ENCODE data around the gene SYNPO2. TPM values are rescaled to one million over a fixed set of nuclear protein-coding genes. Genes with fewer than 3 reads are reported as not detected.

SYNPO2 gene
- total RNA-seq, 1 donor from 2014 or later: 0.26 TPM

DNA sequence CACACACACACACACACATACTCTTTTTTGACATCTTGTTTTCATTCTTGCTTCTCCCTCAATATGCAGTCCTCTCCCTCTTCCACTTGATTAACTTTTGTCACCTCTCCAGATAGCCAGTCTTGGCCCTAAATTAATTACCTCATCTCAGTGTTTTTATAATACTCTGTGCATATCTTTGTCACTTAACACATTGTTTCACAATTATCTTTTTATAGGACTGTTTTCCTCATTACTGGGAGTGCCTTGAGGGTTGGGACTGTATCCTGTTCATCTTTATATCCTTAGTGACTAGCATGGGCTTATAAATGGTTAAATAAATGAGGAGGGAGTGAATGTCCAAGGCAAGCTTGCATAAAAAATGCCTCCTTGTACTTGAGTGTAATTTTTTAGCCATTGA, 33.1 kb downstream of the SYNPO2 start:
- no peak for DNase-seq (ENCODE audit: low read depth)
- FAIRE-seq: no peak

DNA sequence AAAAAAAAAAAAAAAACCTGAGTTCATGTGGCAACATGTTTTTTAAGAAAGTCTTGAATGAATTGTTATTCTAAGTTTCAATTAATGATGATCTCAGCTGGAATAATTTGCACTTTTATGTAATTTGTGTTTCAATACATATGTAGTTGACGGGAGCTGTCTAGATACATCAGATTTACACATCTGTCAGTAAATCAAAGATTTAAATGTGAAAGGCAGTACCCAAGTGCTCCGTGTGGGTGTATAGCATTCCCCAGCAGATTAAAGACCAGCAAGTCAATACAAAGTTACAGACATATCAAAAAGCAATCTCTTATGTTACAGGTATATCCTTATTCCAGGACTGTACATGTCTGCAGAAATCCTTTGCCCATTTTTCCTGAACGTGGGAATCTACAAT, 35.2 kb downstream of the SYNPO2 start:
- no peak overlapping the region for H3K4me3 ChIP-seq (ENCODE audit: low read depth, low read length)
- peak; percentile 26 for DNase-seq (ENCODE audit: low read depth)
- TF ChIP-seq, protein P1, sequence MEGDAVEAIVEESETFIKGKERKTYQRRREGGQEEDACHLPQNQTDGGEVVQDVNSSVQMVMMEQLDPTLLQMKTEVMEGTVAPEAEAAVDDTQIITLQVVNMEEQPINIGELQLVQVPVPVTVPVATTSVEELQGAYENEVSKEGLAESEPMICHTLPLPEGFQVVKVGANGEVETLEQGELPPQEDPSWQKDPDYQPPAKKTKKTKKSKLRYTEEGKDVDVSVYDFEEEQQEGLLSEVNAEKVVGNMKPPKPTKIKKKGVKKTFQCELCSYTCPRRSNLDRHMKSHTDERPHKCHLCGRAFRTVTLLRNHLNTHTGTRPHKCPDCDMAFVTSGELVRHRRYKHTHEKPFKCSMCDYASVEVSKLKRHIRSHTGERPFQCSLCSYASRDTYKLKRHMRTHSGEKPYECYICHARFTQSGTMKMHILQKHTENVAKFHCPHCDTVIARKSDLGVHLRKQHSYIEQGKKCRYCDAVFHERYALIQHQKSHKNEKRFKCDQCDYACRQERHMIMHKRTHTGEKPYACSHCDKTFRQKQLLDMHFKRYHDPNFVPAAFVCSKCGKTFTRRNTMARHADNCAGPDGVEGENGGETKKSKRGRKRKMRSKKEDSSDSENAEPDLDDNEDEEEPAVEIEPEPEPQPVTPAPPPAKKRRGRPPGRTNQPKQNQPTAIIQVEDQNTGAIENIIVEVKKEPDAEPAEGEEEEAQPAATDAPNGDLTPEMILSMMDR (IDR thresholded peaks at IDR 0.05; ENCODE audit: insufficient read depth, low read length, severe bottlenecking): no peak
- FAIRE-seq: no peak
- H3K36me3 ChIP-seq (ENCODE audit: control insufficient read depth, insufficient read depth, low read length): no peaks in the 10 kb centered on the region
- no peaks in the 10 kb centered on the region for H3K27me3 ChIP-seq (ENCODE audit: control insufficient read depth, insufficient read depth, low read length)

More for the DNA sequence above, 33.1 kb downstream of the SYNPO2 start:
- Histone ChIP-seq H3K4me3 (ENCODE audit: low read depth, low read length) (no peak overlapping the region), H3K27me3 (ENCODE audit: control insufficient read depth, insufficient read depth, low read length) (no peaks in the 10 kb centered on the region), H3K36me3 (ENCODE audit: control insufficient read depth, insufficient read depth, low read length) (no peaks in the 10 kb centered on the region)
- TF ChIP-seq, protein P1 (IDR thresholded peaks at IDR 0.05; ENCODE audit: insufficient read depth, low read length, severe bottlenecking): no peak

DNA sequence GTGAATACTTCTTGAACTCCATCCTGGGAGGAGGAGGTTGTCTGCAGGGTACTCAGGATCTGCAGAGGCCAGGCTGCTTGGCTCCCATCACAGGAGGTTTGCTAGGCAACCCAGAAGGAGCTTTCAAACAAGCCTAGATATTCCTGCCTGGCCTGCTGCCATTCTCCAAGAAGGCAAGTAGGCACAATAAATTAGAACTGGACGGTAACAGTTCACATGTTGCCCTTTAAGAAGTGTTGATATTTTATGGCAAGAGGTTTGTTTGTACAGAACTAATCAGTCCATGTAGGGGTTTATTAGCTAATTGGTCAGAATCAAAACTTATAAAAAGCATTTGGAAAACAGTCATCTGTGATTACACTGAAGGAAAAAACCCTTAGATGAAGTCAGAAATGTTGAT, 39.3 kb downstream of the SYNPO2 start:
- Histone ChIP-seq H3K36me3 (ENCODE audit: control insufficient read depth, insufficient read depth, low read length) (no peaks in the 10 kb centered on the region), H3K27me3 (ENCODE audit: control insufficient read depth, insufficient read depth, low read length) (no peaks in the 10 kb centered on the region), H3K4me3 (ENCODE audit: low read depth, low read length) (no peak overlapping the region)
- TF ChIP-seq, protein P1 (IDR thresholded peaks at IDR 0.05; ENCODE audit: insufficient read depth, low read length, severe bottlenecking): no peak
- DNase-seq (ENCODE audit: low read depth) (no peak), FAIRE-seq (no peak)

DNA sequence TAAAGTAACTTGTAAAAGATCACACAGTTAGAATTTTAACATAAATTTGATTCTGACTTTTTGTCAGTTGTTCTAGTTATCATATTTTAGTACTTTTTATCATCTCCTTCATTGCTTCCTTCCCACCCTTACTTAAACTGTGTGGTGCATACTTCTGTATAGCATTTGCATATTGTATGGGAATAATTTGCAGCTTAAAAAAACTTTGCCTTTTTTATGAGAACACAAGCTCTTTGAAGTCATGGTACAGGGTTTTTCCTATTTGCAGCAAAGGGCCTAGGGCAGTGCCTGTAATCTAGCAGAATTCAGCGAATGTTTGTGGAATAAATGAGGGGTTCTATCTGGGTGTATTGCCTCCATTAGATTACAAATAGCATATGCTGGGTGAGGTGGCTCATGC, 41.6 kb downstream of the SYNPO2 start:
- DNase-seq (ENCODE audit: low read depth) (no peak), FAIRE-seq (no peak)
- Histone ChIP-seq H3K27me3 (ENCODE audit: control insufficient read depth, insufficient read depth, low read length) (no peaks in the 10 kb centered on the region), H3K4me3 (ENCODE audit: low read depth, low read length) (no peak overlapping the region), H3K36me3 (ENCODE audit: control insufficient read depth, insufficient read depth, low read length) (no peaks in the 10 kb centered on the region)
- TF ChIP-seq, protein P1 (IDR thresholded peaks at IDR 0.05; ENCODE audit: insufficient read depth, low read length, severe bottlenecking): no peak

DNA sequence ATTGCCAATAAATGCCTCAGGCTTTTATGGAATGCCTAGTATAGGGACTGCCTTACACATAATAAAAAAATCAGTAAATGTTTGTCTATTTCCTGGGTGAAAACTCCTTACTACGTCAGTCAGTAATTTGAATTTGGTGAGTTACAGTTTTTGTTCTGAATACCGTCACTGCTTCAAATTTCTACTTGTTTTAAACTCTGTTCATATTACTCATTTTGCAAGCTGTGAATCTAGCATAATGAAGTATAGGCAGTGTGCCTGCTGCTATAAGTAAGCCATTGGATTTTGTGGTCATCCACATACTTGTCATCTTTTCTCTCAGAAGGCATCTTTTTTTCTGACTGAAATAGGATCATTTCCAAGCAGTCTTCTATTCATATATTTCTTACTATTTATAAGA, 43.1 kb downstream of the SYNPO2 start:
- TF ChIP-seq, protein P1 (IDR thresholded peaks at IDR 0.05; ENCODE audit: insufficient read depth, low read length, severe bottlenecking): no peak
- no peak for DNase-seq (ENCODE audit: low read depth)
- Histone ChIP-seq H3K36me3 (ENCODE audit: control insufficient read depth, insufficient read depth, low read length) (no peaks in the 10 kb centered on the region), H3K27me3 (ENCODE audit: control insufficient read depth, insufficient read depth, low read length) (no peaks in the 10 kb centered on the region), H3K4me3 (ENCODE audit: low read depth, low read length) (no peak overlapping the region)
- no peak for FAIRE-seq

DNA sequence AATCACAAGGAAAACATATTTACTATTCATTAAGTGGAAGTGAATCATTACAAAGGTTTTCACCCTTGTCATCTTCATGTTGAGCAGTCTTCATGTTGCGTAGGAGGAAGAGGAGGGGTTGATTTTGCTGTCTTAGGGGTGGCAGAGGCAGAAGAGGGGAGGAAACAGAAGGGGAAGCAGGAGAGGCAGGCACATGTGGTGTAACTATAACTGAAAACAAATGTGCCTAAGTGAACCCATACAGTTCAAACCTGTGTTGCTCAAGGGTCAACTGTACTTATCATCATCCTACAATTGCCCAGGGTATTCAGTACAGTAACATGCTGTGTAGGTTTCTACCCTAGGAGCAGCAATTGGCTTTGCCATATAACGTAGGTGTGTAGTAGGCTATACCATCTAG, 47.2 kb downstream of the SYNPO2 start:
- DNase-seq (ENCODE audit: low read depth) (no peak), FAIRE-seq (no peak)
- Histone ChIP-seq H3K4me3 (ENCODE audit: low read depth, low read length) (no peak overlapping the region), H3K36me3 (ENCODE audit: control insufficient read depth, insufficient read depth, low read length) (no peaks in the 10 kb centered on the region), H3K27me3 (ENCODE audit: control insufficient read depth, insufficient read depth, low read length) (no peaks in the 10 kb centered on the region)
- TF ChIP-seq, protein P1 (IDR thresholded peaks at IDR 0.05; ENCODE audit: insufficient read depth, low read length, severe bottlenecking): no peak
